SK-N-SH (cell line): Measurements from ENCODE around the gene EFCAB8.
"Not testable (repeated sequence)": the region's sequence is repeated elsewhere in the genome, so short reads cannot be mapped to it uniquely, and the experiment has no call there.

ENCODE experiments used
- CTCF ChIP-seq: fragments of 200-600 bp; sonication (generic); IDR thresholded peaks from 2 replicates; pipeline ENCODE4 v1.6.1; 2017; ENCODE audit warnings: antibody characterized with exemption, mild to moderate bottlenecking, moderate library complexity
- EP300 ChIP-seq, 2 experiments: IDR thresholded peaks; 2 replicates each; pipeline versions ENCODE4 v1.4.0 to v1.6.1; 2012; ENCODE audit warnings: borderline replicate concordance in 1 of 2, low read depth in 1 of 2, low read length in 1 of 2
- GABPA ChIP-seq: IDR thresholded peaks from 2 replicates; pipeline ENCODE4 v1.4.0; 2012; ENCODE audit warnings: low read depth, mild to moderate bottlenecking
- MEF2A ChIP-seq: IDR thresholded peaks from 2 replicates; pipeline ENCODE4 v1.4.0; 2012; ENCODE audit warnings: low read depth, borderline replicate concordance
- POLR2AphosphoS5 ChIP-seq: IDR thresholded peaks from 2 replicates; pipeline ENCODE4 v1.6.1; 2012; ENCODE audit warnings: low read depth, low read length
- REST ChIP-seq: IDR thresholded peaks from 2 replicates; pipeline ENCODE4 v1.6.1; 2012; ENCODE audit warnings: mild to moderate bottlenecking, low read depth, low read length, moderate library complexity
- SIN3A ChIP-seq: IDR thresholded peaks from 2 replicates; pipeline ENCODE4 v1.6.1; 2012; ENCODE audit warnings: low read depth, mild to moderate bottlenecking, low read length, moderate library complexity, borderline replicate concordance
- TAF1 ChIP-seq: IDR thresholded peaks from 2 replicates; pipeline ENCODE4 v1.6.1; 2012; ENCODE audit warnings: low read depth, mild to moderate bottlenecking, low read length, moderate library complexity, borderline replicate concordance
- TCF12 ChIP-seq: IDR thresholded peaks from 2 replicates; pipeline ENCODE4 v1.4.0; 2012
- TF ChIP-seq, protein P1 (sequence below): IDR thresholded peaks from 2 replicates; pipeline ENCODE4 v1.4.0; 2012; ENCODE audit warnings: low read depth
- TF ChIP-seq, protein P2 (sequence below): IDR thresholded peaks from 2 replicates; pipeline ENCODE4 v1.4.0; 2012; ENCODE audit warnings: low read depth, borderline replicate concordance

- not testable (repeated sequence) for TF ChIP-seq TCF12; CTCF; EP300 (IDR thresholded peaks at IDR 0.05; ENCODE audit: borderline replicate concordance in 1 of 2, low read depth in 1 of 2, low read length in 1 of 2); SIN3A; GABPA; MEF2A; TAF1; POLR2AphosphoS5; REST
- TF ChIP-seq, protein P1, sequence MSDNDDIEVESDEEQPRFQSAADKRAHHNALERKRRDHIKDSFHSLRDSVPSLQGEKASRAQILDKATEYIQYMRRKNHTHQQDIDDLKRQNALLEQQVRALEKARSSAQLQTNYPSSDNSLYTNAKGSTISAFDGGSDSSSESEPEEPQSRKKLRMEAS, result not testable (repeated sequence)
- TF ChIP-seq, protein P2, sequence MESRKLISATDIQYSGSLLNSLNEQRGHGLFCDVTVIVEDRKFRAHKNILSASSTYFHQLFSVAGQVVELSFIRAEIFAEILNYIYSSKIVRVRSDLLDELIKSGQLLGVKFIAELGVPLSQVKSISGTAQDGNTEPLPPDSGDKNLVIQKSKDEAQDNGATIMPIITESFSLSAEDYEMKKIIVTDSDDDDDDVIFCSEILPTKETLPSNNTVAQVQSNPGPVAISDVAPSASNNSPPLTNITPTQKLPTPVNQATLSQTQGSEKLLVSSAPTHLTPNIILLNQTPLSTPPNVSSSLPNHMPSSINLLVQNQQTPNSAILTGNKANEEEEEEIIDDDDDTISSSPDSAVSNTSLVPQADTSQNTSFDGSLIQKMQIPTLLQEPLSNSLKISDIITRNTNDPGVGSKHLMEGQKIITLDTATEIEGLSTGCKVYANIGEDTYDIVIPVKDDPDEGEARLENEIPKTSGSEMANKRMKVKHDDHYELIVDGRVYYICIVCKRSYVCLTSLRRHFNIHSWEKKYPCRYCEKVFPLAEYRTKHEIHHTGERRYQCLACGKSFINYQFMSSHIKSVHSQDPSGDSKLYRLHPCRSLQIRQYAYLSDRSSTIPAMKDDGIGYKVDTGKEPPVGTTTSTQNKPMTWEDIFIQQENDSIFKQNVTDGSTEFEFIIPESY, result not testable (repeated sequence)
These were observed 116.4 kb downstream of the EFCAB8 start for GRCh38 chr20:32975121-32975520.
